Measurements from ENCODE around the gene TPBGL. TPM values are rescaled to one million over a fixed set of nuclear protein-coding genes. Genes with fewer than 3 reads are reported as not detected.

The TPBGL gene
- polyA plus RNA-seq, 1 of the 3 experiments (the other 2 are of a cell fraction), result 0.03 TPM

- POLR2A ChIA-PET, result interaction anchor here (1.1 kb wide), 2 partner anchors 59 to 63 kb away, joined by 5 to 9 read pairs; no protein-coding TSS in a partner anchor
These were observed 35.0 kb upstream of the TPBGL start for GRCh38 chr11:75205564-75206020.

More at GRCh38 chr11:75205564-75206020, 35.0 kb upstream of the TPBGL start:
- TF ChIP-seq FOXJ3 (CRISPR knock-in tag; IDR thresholded peaks at IDR 0.05) (no peak), CTCF (IDR thresholded peaks at IDR 0.05) (no peak), TCF12 (IDR thresholded peaks at IDR 0.05) (no peak), EP300 (IDR thresholded peaks at IDR 0.05; ENCODE audit: borderline replicate concordance in 1 of 2, low read depth in 1 of 2, low read length in 1 of 2) (no peak), NRF1 (IDR thresholded peaks at IDR 0.05; ENCODE audit: low read depth, low read length) (no peak), POLR2AphosphoS5 (IDR thresholded peaks at IDR 0.05; ENCODE audit: low read depth, low read length) (no peak), SIN3A (IDR thresholded peaks at IDR 0.05; ENCODE audit: borderline replicate concordance, low read depth, low read length) (no peak), MAX (IDR thresholded peaks at IDR 0.05; ENCODE audit: low read depth) (no peak), RFX5 (IDR thresholded peaks at IDR 0.05; ENCODE audit: low read length) (no peak), GABPA (IDR thresholded peaks at IDR 0.05; ENCODE audit: low read depth) (no peak), IRF3 (IDR thresholded peaks at IDR 0.05; ENCODE audit: low read depth, low read length) (no peak), PBX3 (IDR thresholded peaks at IDR 0.05) (no peak), JUND (IDR thresholded peaks at IDR 0.05) (no peak), RAD21 (IDR thresholded peaks at IDR 0.05; ENCODE audit: low read length) (no peak), TAF1 (IDR thresholded peaks at IDR 0.05; ENCODE audit: borderline replicate concordance, low read depth, low read length) (no peak), NFIC (IDR thresholded peaks at IDR 0.05; ENCODE audit: borderline replicate concordance) (no peak), RXRA (IDR thresholded peaks at IDR 0.05; ENCODE audit: borderline replicate concordance, low read depth) (no peak)
- Histone ChIP-seq H3K4me1 (ENCODE audit: control insufficient read depth in 1 of 2, insufficient read depth in 2 of 2, low read depth in 1 of 2, low read length in 1 of 2) (peaks cover 0 to 9% of the 10 kb centered on the region in 2 experiments; a peak in 1 of 4 replicates), H3F3A (replicated peaks; ENCODE audit: insufficient read depth) (no peaks in the 10 kb centered on the region), H3K27ac (ENCODE audit: low read depth in 2 of 2, low read length in 1 of 2) (no peak overlapping the region), H3K9me3 (no peaks in the 10 kb centered on the region), H4K20me1 (ENCODE audit: insufficient read depth) (no peaks in the 10 kb centered on the region), H3K9ac (no peak overlapping the region), H3K9me2 (no peaks in the 10 kb centered on the region), H3K27me3 (ENCODE audit: insufficient read depth) (no peaks in the 10 kb centered on the region; the same call in 1 of the 2 replicates), H3K79me2 (ENCODE audit: insufficient read depth) (no peaks in the 10 kb centered on the region), H2AFZ (ENCODE audit: low read depth) (no peak overlapping the region), H3K36me3 (replicated peaks in 1 of 2; ENCODE audit: control insufficient read depth in 1 of 2, insufficient read depth in 2 of 2, low read length in 1 of 2) (no peaks in the 10 kb centered on the region), H3K4me3 (ENCODE audit: low read depth in 2 of 2, low read length in 1 of 2) (no peak overlapping the region), H3K4me2 (no peak overlapping the region)
- CTCF ChIA-PET, result interaction anchor here (0.6 to 16.0 kb wide), 48 partner anchors 9 to 423 kb away, joined by 3 to 630 read pairs (median 6); partner anchors contain the start of genes SLCO2B1 and TPBGL
- DNase-seq, result no peak
- WGBS (ENCODE audit: low lambda C conversion rate), result 64% methylated on average over 5 of the region's 5 CpGs
